Glomerular endothelial cell (primary cell): ENCODE measurements around the gene EPS8L2. TPM values are rescaled to one million over a fixed set of nuclear protein-coding genes. Genes with fewer than 3 reads are reported as not detected.
"Not testable (repeated sequence)": the region's sequence is repeated elsewhere in the genome, so short reads cannot be mapped to it uniquely, and the experiment has no call there.

Experiments
- DNase-seq: peaks from one replicate; pipeline ENCODE4 v3.0.0-alpha.2; 2011; ENCODE audit warnings: low read depth, low spot score; ENCODE audit errors: extremely low read depth
- total RNA-seq: library from RNA; depleted of rRNA; stranded (reverse); fragments of >200 nt; gene quantifications from 2 replicates; pipeline ENCODE4 v1.2.3, GENCODE V29; 2015

Gene EPS8L2
- total RNA-seq, 1 donor from 2014 or later, result 18.1 TPM

- no peak for DNase-seq
These were observed 16.4 kb upstream of the EPS8L2 start for GRCh38 chr11:689625-690024.

- not testable (repeated sequence) for DNase-seq
These were observed 15.8 kb upstream of the EPS8L2 start for GRCh38 chr11:690244-690643.

- DNase-seq, result no peak
These were observed 15.0 kb upstream of the EPS8L2 start for GRCh38 chr11:690738-691633.

GRCh38 chr11:691710-692590 lies 14.1 kb upstream of the EPS8L2 start:
- DNase-seq, result no peak

- DNase-seq, result no peak
These were observed 13.1 kb upstream of the EPS8L2 start for GRCh38 chr11:692824-693414.

- DNase-seq, result no peak
These were observed 12.6 kb upstream of the EPS8L2 start for GRCh38 chr11:693415-693831.

- no peak for DNase-seq
These were observed 12.0 kb upstream of the EPS8L2 start for GRCh38 chr11:693887-694562.

GRCh38 chr11:694563-695287 lies 11.3 kb upstream of the EPS8L2 start, which contains the start of gene DEAF1:
Gene DEAF1 (minus strand): TSS chr11:695222. CDS start chr11:695047, 175 bp downstream.
- peak; percentile 74 for DNase-seq

- no peak for DNase-seq
These were observed 10.8 kb upstream of the EPS8L2 start for GRCh38 chr11:695288-695537.

- DNase-seq, result peak; percentile 68
These were observed 10.3 kb upstream of the EPS8L2 start, which contains the start of gene TMEM80 for GRCh38 chr11:695538-696248. Gene TMEM80 (plus strand): TSS chr11:695816. CDS start chr11:695828, 12 bp downstream.

- DNase-seq, result no peak
These were observed 9.0 kb upstream of the EPS8L2 start for GRCh38 chr11:696955-697491.

- no peak for DNase-seq
These were observed 8.2 kb upstream of the EPS8L2 start for GRCh38 chr11:697811-698311.

GRCh38 chr11:698493-699115 lies 7.4 kb upstream of the EPS8L2 start:
- DNase-seq, result no peak

GRCh38 chr11:699116-699508 lies 6.9 kb upstream of the EPS8L2 start:
- DNase-seq, result no peak

- no peak for DNase-seq
These were observed 6.3 kb upstream of the EPS8L2 start for GRCh38 chr11:699753-700152.

GRCh38 chr11:701741-702461 lies 4.1 kb upstream of the EPS8L2 start:
- no peak for DNase-seq

- no peak for DNase-seq
These were observed 3.3 kb upstream of the EPS8L2 start for GRCh38 chr11:702462-703461.
